Renal pelvis (tissue), 4 donors: ENCODE measurements around the gene ESF1. TPM values are rescaled to one million over a fixed set of nuclear protein-coding genes. Genes with fewer than 3 reads are reported as not detected.
"Not testable (repeated sequence)": the region's sequence is repeated elsewhere in the genome, so short reads cannot be mapped to it uniquely, and the experiment has no call there.

Source experiments
- DNase-seq: peaks from one replicate; pipeline ENCODE4 v3.0.0-alpha.2; 2013
- polyA plus RNA-seq, 3 donors: library from polyadenylated mRNA; unstranded; fragments of 120-200 nt; gene quantifications; one replicate each; pipeline ENCODE4 v1.2.1, GENCODE V29; 2013; ENCODE audit not compliant: insufficient read length in 3 of 3

Gene ESF1
- polyA plus RNA-seq, 3 donors, result 23.7 to 29.6 (median 25.3) TPM

DNA sequence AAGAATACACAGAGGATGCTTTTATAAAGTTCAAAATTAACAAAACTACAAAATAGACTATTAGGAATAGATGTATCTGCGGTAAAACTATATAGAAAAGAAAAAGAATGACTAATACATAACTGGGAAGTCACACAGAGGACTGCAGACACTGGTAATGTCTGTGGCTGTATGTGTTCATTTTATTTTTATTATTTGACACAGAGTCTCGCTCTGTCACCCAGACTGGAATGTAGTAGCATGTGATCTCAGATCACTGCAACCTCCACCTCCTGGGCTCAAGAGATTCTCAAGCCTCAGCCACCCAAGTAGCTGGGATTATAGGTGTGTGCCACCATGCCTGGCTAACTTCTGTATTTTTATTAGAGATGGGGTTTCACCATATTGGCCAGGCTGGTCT is 38.9 kb downstream of the ESF1 start:
- DNase-seq, result no peak

GRCh38 chr20:13744352-13744751 is 40.4 kb downstream of the ESF1 start:
- no peak for DNase-seq

GRCh38 chr20:13741879-13742278 is 42.8 kb downstream of the ESF1 start:
- DNase-seq, result no peak

DNA sequence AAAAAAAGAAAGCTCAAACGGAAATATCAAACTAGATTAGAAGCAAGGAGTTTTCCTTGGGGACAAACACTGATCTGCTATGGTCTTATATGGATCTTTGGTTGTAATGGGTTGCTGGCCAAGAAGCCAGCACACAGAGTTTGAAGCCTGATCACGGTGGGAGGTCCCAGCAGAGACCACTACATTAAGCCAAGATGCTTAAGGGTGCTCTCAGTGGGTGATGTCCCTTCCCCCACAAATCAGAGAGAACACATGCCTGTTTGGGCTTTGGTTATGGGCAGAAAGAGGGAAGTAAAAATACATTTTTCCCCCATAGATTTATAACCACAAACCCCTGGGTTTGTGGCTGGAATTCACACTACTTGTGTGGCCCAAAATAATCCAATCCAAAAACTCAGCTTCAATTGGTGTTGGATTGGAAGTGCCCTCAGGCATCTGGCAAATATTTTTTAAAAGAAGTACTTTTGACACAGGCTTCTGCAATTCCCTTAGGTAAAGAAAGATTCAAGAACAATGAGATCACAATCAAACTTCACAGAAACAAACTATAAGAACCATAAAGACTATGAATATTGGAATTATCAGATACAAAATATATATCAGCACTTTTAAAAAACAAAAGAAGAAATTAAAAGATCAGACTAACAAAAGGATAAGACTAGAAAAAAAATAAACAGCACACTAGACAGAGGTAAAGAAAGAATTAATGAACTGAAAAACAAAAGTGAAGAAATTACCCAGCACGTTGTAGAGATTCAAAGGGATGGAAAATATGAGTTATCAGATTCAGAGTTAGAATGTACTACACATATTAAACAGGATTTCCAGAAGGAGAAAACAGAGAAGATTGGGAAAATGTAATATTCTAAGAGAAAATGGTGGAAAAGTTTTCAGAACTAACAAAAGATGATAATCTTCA is 44.7 kb downstream of the ESF1 start:
- no peak for DNase-seq

DNA sequence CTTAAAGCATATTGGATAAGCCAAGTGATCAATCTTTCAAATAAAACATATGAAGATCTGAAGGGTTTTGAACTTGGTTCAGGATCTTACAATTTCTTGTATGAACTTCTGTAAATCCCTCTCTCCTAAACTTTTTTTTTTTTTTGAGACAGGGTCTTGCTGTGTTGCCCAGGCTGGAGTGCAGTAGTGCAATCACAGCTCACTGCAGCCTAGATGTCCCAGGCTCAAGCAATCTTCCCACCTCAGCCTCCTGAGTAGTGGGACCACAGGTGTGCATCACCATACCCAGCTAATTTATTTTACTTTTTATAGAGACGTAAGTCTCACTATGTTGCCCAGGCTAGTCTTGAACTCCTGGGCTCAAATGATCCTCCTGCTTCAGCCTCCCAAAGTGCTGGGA is 46.5 kb downstream of the ESF1 start:
- DNase-seq, result not testable (repeated sequence)

GRCh38 chr20:13736436-13737191 is 48.1 kb downstream of the ESF1 start:
- DNase-seq, result no peak

DNA sequence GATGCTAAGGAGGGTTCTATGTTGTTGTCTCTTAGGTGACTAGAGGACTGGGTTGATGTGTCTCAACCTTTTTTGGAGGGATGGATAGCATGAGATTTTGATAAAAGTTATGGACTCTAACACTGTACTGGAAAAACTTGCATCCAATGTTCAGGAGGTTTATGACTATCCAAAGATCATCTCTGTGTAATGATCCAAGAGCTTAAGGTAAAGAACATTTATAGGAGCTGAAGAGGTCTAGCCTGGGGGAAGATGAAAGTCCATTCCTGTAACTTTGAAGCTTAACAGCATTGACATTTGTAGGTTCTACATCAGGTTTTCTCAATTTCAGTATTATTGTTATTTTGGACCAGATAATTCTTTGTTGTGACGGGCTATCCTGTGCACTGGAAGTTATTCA is 48.9 kb downstream of the ESF1 start:
- no peak for DNase-seq

DNA sequence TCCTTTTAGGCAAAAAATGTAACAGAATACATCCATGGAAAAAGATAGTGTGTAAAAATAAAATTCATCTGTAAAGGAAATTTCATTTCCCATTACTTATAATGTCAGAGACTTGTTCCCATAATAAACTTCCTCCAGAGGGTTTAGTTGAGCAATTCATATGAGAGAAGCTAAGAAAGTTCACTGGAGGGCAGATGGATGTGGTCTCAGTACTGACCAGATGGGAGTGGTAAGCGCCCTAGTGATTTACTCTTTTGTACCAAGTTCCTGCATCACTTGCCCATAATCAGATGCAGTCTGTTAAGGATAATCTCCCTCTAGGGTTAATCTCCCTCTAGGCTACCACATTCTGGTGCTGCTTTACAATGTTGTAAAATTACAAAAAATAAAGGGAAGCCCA is 61.7 kb downstream of the ESF1 start:
- no peak for DNase-seq

- DNase-seq, result no peak
These were observed 66.5 kb downstream of the ESF1 start for GRCh38 chr20:13718171-13718570.

GRCh38 chr20:13717631-13718044 is 67.1 kb downstream of the ESF1 start:
- DNase-seq, result no peak

GRCh38 chr20:13715171-13715570 is 69.5 kb downstream of the ESF1 start:
- no peak for DNase-seq

GRCh38 chr20:13708234-13708633 is 76.5 kb downstream of the ESF1 start:
- no peak for DNase-seq

DNA sequence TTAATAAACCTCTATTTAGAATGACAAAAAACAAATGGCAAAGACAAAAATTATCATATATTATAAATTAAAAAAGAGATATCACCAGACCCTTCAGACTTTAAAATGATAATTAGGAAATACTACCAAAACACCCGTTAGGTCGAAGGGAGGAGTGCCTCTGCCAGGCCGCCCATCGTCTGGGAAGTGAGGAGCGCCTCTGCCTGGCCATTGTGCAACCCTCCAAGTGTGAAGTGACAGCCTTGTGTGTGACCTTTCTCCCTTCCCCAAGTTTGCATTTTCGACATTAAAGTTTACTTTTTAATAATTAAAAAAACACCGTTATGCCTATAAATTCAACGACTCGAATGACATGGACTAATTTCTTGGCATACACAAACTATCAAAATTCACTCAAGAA is 81.5 kb downstream of the ESF1 start:
- no peak for DNase-seq

- no peak for DNase-seq
These were observed 83.2 kb downstream of the ESF1 start for GRCh38 chr20:13701486-13701885.

- no peak for DNase-seq
These were observed 84.0 kb downstream of the ESF1 start for GRCh38 chr20:13700761-13701160.

- no peak for DNase-seq
These were observed 90.1 kb downstream of the ESF1 start for GRCh38 chr20:13694420-13695150.

DNA sequence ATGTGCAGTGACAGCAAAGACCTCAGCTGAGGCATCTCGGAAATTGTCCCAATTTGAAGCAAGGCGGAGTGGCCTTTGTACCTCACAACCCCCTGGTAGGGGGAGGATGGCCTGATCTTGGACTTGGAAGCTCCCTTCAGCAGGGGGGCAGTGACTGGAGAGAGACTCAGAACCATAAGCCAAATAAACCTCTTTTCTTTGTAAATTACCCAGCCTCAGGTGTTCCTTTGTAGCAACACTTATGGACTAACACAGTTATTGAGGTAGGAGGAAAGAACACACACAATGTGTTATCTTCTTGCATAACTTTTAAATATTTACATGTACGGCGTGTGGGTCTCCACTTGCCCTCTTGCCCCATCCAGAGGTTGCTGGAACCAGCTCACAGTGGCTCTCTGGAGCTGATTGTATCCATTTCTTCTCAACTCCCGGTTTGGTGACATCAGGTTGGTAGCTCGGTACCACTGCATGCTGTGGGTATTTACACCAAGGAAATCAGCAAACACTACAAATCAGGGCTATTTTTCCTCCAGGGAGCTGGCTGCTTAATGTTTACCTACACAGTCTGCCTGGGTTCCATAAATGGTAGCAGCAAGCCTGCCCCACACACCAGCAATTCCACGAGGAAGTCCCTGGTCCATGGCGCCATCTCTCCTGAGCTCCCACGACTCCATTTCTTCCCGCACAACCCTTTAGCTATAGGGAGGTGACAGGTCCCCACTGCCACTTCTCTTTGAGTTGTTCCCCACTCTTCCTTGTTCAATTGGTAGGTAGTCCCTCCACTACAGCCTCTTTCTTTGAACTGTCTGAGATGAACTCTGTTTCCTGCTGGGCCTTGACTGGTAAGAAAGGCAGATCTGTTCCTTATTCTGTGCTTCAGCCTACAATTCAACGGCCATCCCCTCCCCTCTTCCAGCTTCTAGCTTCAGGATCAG is 91.7 kb downstream of the ESF1 start:
- DNase-seq, result no peak

GRCh38 chr20:13690943-13691342 is 93.8 kb downstream of the ESF1 start:
- DNase-seq, result peak; percentile 65

DNA sequence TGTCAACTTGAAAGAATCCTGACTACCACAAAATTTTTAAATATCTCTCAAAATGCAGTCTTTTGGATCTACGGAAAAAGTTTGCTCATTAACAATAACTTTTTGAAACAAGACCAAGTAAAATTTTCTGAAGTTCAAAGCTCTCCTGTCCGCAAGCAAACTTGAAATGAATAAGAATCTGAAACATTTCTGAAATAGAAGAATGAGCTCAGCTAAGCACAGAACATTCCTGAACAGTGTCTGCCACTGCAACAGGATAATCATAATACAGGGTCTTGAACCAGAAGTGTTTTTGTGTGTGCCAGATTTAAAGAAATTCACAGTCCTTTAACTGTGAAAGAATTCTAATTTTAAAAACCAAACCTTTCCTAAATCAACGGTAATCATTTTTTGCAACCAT is 96.9 kb downstream of the ESF1 start:
- no peak for DNase-seq

DNA sequence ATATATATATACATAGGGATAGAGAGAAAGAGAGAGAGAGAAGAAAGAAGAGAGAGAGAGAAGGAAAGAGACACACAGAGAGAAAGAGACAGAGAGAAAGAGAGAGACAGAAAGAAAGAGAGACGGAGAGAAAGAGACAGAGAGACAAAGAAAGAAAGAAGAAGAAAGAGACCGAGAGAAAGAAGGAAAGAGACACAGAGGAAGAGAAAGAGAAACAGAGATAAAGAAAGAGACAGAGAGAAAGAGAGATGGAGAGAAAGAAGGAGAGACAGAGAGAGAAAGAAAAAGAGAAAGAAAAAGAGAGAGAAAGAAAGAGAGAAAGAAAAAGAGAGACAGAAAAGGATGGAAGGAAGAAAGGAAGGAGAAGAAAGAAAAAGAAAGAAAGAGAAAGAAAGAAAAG is 99.1 kb downstream of the ESF1 start:
- DNase-seq, result no peak

DNA sequence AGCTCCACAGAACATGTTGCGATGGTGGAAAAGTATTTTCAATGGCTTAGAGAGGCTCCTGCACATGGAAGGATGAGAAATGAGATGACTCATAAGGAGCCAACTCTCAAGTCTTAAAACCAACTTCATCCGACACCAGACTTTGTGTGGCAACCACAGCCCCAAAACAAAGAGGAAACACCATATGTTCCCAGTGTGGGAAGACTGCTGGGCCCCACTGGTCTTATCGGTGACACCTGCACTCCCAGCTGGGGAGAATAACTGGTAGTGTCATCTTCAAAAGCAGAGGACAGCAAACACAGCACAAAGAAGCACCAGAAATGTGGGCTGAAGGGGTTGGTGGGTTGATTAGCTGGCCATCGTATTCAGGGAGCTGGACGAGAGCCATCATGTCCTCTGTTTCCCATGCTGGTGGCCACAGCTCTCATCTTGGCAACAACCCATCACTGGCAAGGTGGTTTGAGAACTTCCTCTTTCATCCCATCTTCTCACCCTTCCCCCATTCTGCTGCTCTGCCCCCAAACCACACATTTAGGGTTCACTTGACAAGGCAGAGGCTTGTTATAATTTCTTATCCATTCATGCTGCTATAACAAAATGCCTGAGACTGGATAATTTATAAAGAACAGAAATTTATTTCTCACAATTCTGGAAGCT is 100.0 kb downstream of the ESF1 start:
- no peak for DNase-seq
